Natural killer cell (primary cell): Measurements from ENCODE around the gene URI1. TPM values are rescaled to one million over a fixed set of nuclear protein-coding genes. Genes with fewer than 3 reads are reported as not detected.

Experiments used
- ATAC-seq, 3 donors: fragments of 150-1000 bp in 2 of 3; fragments of 200-7000 bp in 1 of 3; cut with Tn5 transposase; 1 replicate in 1 of 3; 2 replicates in 2 of 3; pipeline ENCODE4 v1.10.0; 2021; ENCODE audit warnings: mild to moderate bottlenecking in 2 of 3, moderate library complexity in 2 of 3
- DNase-seq, 2 donors: peaks; one replicate each; pipeline versions ENCODE4 v3.0.0 to v3.0.0-alpha.2; 2013 to 2021; ENCODE audit warnings: mixed read lengths in 1 of 2
- H3K27ac ChIP-seq: one replicate; pipeline ENCODE4 v1.5.1; 2013; ENCODE audit warnings: mild to moderate bottlenecking, low read length
- H3K27me3 ChIP-seq: one replicate; pipeline ENCODE4 v1.6.1; 2013; ENCODE audit warnings: low read length; ENCODE audit not compliant: control insufficient read depth, insufficient read depth
- H3K36me3 ChIP-seq: one replicate; pipeline ENCODE4 v1.6.1; 2013; ENCODE audit warnings: low read length; ENCODE audit not compliant: control insufficient read depth, insufficient read depth
- H3K4me1 ChIP-seq: one replicate; pipeline ENCODE4 v1.6.1; 2013; ENCODE audit warnings: low read length; ENCODE audit not compliant: control insufficient read depth, insufficient read depth
- H3K4me3 ChIP-seq: one replicate; pipeline ENCODE4 v1.5.1; 2013; ENCODE audit warnings: low read length
- H3K9me3 ChIP-seq: one replicate; pipeline ENCODE4 v1.6.1; 2013; ENCODE audit warnings: low read length; ENCODE audit not compliant: control insufficient read depth, insufficient read depth
- H3K27ac Mint-ChIP-seq, 2 donors: one replicate each; pipeline ENCODE4 v1.8.0; 2022; ENCODE audit warnings: mild to moderate bottlenecking in 2 of 2, mixed read lengths in 2 of 2, moderate library complexity in 1 of 2
- H3K27me3 Mint-ChIP-seq, 2 donors: one replicate each; pipeline ENCODE4 v1.8.0; 2022; ENCODE audit warnings: low read depth in 2 of 2, mixed read lengths in 2 of 2
- H3K36me3 Mint-ChIP-seq: one replicate; pipeline ENCODE4 v1.8.0; 2022; ENCODE audit warnings: mixed read lengths
- H3K4me1 Mint-ChIP-seq, 2 donors: one replicate each; pipeline ENCODE4 v1.8.0; 2022; ENCODE audit warnings: mixed read lengths in 2 of 2
- H3K4me3 Mint-ChIP-seq: one replicate; pipeline ENCODE4 v1.8.0; 2022; ENCODE audit warnings: mild to moderate bottlenecking, moderate library complexity, mixed read lengths
- H3K9me3 Mint-ChIP-seq, 2 donors: one replicate each; pipeline ENCODE4 v1.8.0; 2022; ENCODE audit warnings: mixed read lengths in 2 of 2
- CTCF ChIP-seq: fragments of 200-600 bp; IDR thresholded peaks from one replicate; pipeline ENCODE4 v1.8.0; 2022; ENCODE audit warnings: antibody characterized with exemption
- WGBS: methylation state at CpG from one replicate; pipeline ENCODE4 v1.1.7; 2013; ENCODE audit warnings: missing lambda C conversion rate; ENCODE audit not compliant: insufficient coverage; 5-methylcytosine and 5-hydroxymethylcytosine counted together
- intact Hi-C: fragments of 100-400 bp; cut with micrococcal nuclease; formaldehyde crosslinking; loops from one replicate; pipeline ENCODE4 v1.14.2; 2022
- total RNA-seq, 4 donors: library from RNA; stranded (reverse); fragments of 120-200 nt in 1 of 4; gene quantifications; one replicate each; pipeline versions ENCODE4 v1.2.3 to v1.2.4, GENCODE V29; 2013 to 2022

Gene URI1
- total RNA-seq, 3 donors from 2014 or later (not counting 1 experiment from before 2014, with no cell fraction given), result 66.8 to 72.8 (median 68.4) TPM

GRCh38 chr19:30026933-30027332 is 84.9 kb downstream of the URI1 start:
- Histone ChIP-seq H3K27me3 (no peaks in the 10 kb centered on the region), H3K9me3 (no peaks in the 10 kb centered on the region), H3K4me1 (no peaks in the 10 kb centered on the region), H3K27ac (no peak overlapping the region), H3K4me3 (no peak overlapping the region), H3K36me3 (no peaks in the 10 kb centered on the region)
- intact Hi-C loops, result no loop called here
- no peak overlapping the region for H3K4me3 Mint-ChIP-seq
- H3K9me3 Mint-ChIP-seq, result no peaks in the 10 kb centered on the region
- ATAC-seq (no peak), DNase-seq (no peak)
- no peaks in the 10 kb centered on the region for H3K27me3 Mint-ChIP-seq
- no peak for TF ChIP-seq CTCF
- no peak overlapping the region for H3K27ac Mint-ChIP-seq
- H3K4me1 Mint-ChIP-seq, result peaks cover 16 to 35% of the 10 kb centered on the region in 2 donors
- 91% methylated on average over 1 of the region's 1 CpG for WGBS
- H3K36me3 Mint-ChIP-seq, result no peaks in the 10 kb centered on the region

GRCh38 chr19:30028118-30028991 is 86.3 kb downstream of the URI1 start:
- peaks cover 16 to 35% of the 10 kb centered on the region in 2 donors for H3K4me1 Mint-ChIP-seq
- 50% methylated on average over 1 of the region's 2 CpGs for WGBS
- Histone ChIP-seq H3K27ac (no peak overlapping the region), H3K36me3 (no peaks in the 10 kb centered on the region), H3K4me1 (no peaks in the 10 kb centered on the region), H3K4me3 (no peak overlapping the region), H3K9me3 (no peaks in the 10 kb centered on the region), H3K27me3 (no peaks in the 10 kb centered on the region)
- DNase-seq (no peak), ATAC-seq (no peak)
- H3K27me3 Mint-ChIP-seq, result no peaks in the 10 kb centered on the region
- H3K4me3 Mint-ChIP-seq, result no peak overlapping the region
- H3K27ac Mint-ChIP-seq, result peak overlapping the region in 1 of 2 donors; percentile 14
- no peaks in the 10 kb centered on the region for H3K9me3 Mint-ChIP-seq
- no peaks in the 10 kb centered on the region for H3K36me3 Mint-ChIP-seq
- intact Hi-C loops, result no loop called here
- TF ChIP-seq CTCF, result no peak

- no peak for TF ChIP-seq CTCF
- ATAC-seq (no peak), DNase-seq (no peak)
- H3K36me3 ChIP-seq, result no peaks in the 10 kb centered on the region
- Mint-ChIP-seq H3K4me1 (peaks cover 16 to 29% of the 10 kb centered on the region in 2 donors), H3K9me3 (no peaks in the 10 kb centered on the region), H3K4me3 (no peak overlapping the region), H3K27ac (no peak overlapping the region), H3K27me3 (no peaks in the 10 kb centered on the region), H3K36me3 (peaks cover 1% of the 10 kb centered on the region)
- H3K27me3 ChIP-seq, result no peaks in the 10 kb centered on the region
- H3K4me3 ChIP-seq, result no peak overlapping the region
- no peaks in the 10 kb centered on the region for H3K4me1 ChIP-seq
- H3K27ac ChIP-seq, result no peak overlapping the region
- no peaks in the 10 kb centered on the region for H3K9me3 ChIP-seq
- intact Hi-C loops, result no loop called here
- no CpG with 5 or more reads among the region's 1 CpG for WGBS
Measured at GRCh38 chr19:30028992-30029343, 86.9 kb downstream of the URI1 start.
